ENCODE data around the gene SNX10. TPM values are rescaled to one million over a fixed set of nuclear protein-coding genes. Genes with fewer than 3 reads are reported as not detected.

Gene SNX10
- total RNA-seq, 1 donor from 2014 or later = 59.3 TPM

DNA sequence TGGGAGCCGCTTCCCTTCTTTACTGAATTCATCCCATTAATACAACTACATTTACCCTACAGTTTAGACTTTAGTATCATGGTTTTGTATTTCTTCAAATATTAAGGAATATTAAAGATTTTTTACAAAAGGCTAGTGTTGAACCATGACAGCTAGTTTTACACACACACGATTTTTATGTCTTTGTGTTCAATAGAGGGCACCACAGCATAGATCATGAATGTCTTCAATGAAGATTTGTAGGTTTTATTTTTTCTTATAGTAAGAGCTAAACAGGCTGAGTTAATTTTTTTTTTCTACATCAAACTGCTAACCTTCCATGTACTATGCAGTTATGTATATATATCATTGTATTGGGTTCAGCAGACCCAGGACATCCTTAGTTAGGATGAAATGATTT lies 76.9 kb downstream of the SNX10 start:
- DNase-seq (ENCODE audit: low spot score) = no peak
- intact Hi-C loops (cut with micrococcal nuclease) = no loop called here
- H3K9me3 Mint-ChIP-seq = no peaks in the 10 kb centered on the region
- no peak overlapping the region for H3K4me3 Mint-ChIP-seq (ENCODE audit: low read depth)
- H3K4me1 Mint-ChIP-seq (ENCODE audit: low read depth) = peaks cover 17% of the 10 kb centered on the region
- H3K27me3 Mint-ChIP-seq (ENCODE audit: low read depth) = no peaks in the 10 kb centered on the region
- no peak overlapping the region for H3K27ac Mint-ChIP-seq
- H3K36me3 Mint-ChIP-seq (ENCODE audit: low read depth) = peaks cover 41% of the 10 kb centered on the region

DNA sequence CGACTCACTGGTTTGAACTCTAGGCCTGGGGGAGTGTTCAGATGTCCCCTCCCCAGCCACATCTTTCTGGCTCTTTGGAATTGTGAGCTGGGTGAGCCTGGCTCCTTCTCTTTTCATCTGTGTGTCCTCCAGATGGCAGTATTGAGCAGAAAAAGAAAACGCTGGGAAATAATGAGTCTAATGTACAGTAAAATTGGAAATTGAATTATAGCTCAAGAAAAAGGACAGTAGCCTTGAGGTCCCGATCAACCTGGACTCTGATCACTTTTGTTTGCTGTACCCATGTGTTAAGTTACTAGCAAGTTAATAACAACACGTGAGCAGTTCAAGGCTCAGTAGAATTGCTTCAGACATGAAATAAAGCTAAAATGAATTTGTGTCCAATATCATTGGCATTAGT lies 77.9 kb downstream of the SNX10 start:
- H3K9me3 Mint-ChIP-seq = no peaks in the 10 kb centered on the region
- no peak overlapping the region for H3K27ac Mint-ChIP-seq

DNA sequence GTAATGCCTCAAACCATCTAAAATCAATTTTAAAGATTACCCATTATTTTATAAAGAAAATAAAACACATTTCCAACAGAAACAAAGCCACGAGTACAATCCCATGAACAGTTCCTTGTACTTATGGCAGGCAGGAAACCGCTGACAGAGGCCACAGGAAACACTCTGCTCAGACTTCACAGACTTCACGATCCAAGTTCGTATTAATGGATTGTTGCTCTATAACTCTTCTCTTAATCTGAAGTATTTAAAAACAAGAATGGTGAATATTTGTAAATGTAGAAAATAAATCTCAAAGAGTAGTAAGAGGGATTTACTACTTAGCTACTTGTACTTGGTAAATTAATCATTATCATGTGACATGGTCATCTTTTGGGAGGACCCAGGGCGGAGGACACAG lies 78.3 kb downstream of the SNX10 start:
- Mint-ChIP-seq H3K27me3 (ENCODE audit: low read depth) (no peaks in the 10 kb centered on the region), H3K4me1 (ENCODE audit: low read depth) (peaks cover 11% of the 10 kb centered on the region), H3K9me3 (no peaks in the 10 kb centered on the region), H3K4me3 (ENCODE audit: low read depth) (no peak overlapping the region), H3K36me3 (ENCODE audit: low read depth) (peaks cover 49% of the 10 kb centered on the region), H3K27ac (no peak overlapping the region)
- no peak for DNase-seq (ENCODE audit: low spot score)
- intact Hi-C loops (cut with micrococcal nuclease) = loop anchor here (10.0 kb wide), 1 partner anchor 505 kb away; no protein-coding TSS in a partner anchor

More for the DNA sequence above, 77.9 kb downstream of the SNX10 start:
- intact Hi-C loops (cut with micrococcal nuclease) = loop anchor here (1.0 kb wide), 2 partner anchors 298 to 792 kb away; no protein-coding TSS in a partner anchor
- no peak overlapping the region for H3K4me3 Mint-ChIP-seq (ENCODE audit: low read depth)
- H3K4me1 Mint-ChIP-seq (ENCODE audit: low read depth) = peaks cover 14% of the 10 kb centered on the region
- H3K36me3 Mint-ChIP-seq (ENCODE audit: low read depth) = peaks cover 49% of the 10 kb centered on the region
- H3K27me3 Mint-ChIP-seq (ENCODE audit: low read depth) = no peaks in the 10 kb centered on the region
- no peak for DNase-seq (ENCODE audit: low spot score)

DNA sequence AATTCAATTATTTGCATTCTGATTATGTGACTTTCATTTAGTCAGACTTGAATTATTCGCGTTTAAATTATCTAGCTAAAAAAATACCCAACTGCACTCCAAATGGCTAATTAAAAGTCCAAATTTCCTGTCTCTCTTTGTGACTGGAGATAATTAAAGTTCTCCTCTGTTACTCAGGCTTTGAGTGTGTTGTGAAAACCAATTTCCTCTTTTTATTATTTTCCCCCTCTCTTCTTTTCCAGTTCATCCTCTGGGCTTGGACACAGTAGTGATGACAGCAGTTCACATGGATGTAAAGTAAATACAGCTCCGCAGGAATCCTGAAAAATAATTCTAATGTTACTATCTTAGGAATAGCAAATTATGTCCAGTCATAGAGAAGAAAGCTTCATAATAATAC lies 80.6 kb downstream of the SNX10 start:
- H3K27ac Mint-ChIP-seq = no peak overlapping the region
- peaks cover 33% of the 10 kb centered on the region for H3K36me3 Mint-ChIP-seq (ENCODE audit: low read depth)
- H3K9me3 Mint-ChIP-seq = no peaks in the 10 kb centered on the region
- peaks cover 3% of the 10 kb centered on the region for H3K27me3 Mint-ChIP-seq (ENCODE audit: low read depth)
- H3K4me1 Mint-ChIP-seq (ENCODE audit: low read depth) = peaks cover 5% of the 10 kb centered on the region
- intact Hi-C loops (cut with micrococcal nuclease) = loop anchor here (10.0 kb wide), 1 partner anchor 507 kb away; no protein-coding TSS in a partner anchor
- DNase-seq (ENCODE audit: low spot score) = no peak
- no peak overlapping the region for H3K4me3 Mint-ChIP-seq (ENCODE audit: low read depth)

DNA sequence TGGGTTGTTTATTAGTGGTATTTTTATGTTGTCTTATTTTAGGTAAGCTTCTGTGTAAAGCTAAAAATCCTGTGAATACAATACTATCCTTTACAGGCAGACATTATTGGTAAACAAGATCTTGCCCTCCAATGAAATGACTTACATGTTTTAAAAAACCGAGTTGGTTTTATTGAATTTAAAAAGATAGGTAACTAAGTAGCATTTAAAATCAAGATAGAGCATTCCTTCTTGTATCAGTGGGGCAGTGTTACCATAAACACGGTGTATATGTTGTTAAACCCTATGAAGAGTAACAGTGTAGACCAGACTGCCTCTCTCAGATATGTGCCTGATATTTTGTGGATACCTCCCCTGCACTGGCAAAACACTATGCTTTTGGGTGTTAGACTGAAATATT lies 81.0 kb downstream of the SNX10 start:
- peaks cover 5% of the 10 kb centered on the region for H3K4me1 Mint-ChIP-seq (ENCODE audit: low read depth)
- no peak overlapping the region for H3K4me3 Mint-ChIP-seq (ENCODE audit: low read depth)
- no peak for DNase-seq (ENCODE audit: low spot score)
- no peaks in the 10 kb centered on the region for H3K9me3 Mint-ChIP-seq
- intact Hi-C loops (cut with micrococcal nuclease) = loop anchor here (10.0 kb wide), 1 partner anchor 508 kb away; no protein-coding TSS in a partner anchor
- no peak overlapping the region for H3K27ac Mint-ChIP-seq
- H3K36me3 Mint-ChIP-seq (ENCODE audit: low read depth) = peaks cover 29% of the 10 kb centered on the region
- peaks cover 3% of the 10 kb centered on the region for H3K27me3 Mint-ChIP-seq (ENCODE audit: low read depth)

DNA sequence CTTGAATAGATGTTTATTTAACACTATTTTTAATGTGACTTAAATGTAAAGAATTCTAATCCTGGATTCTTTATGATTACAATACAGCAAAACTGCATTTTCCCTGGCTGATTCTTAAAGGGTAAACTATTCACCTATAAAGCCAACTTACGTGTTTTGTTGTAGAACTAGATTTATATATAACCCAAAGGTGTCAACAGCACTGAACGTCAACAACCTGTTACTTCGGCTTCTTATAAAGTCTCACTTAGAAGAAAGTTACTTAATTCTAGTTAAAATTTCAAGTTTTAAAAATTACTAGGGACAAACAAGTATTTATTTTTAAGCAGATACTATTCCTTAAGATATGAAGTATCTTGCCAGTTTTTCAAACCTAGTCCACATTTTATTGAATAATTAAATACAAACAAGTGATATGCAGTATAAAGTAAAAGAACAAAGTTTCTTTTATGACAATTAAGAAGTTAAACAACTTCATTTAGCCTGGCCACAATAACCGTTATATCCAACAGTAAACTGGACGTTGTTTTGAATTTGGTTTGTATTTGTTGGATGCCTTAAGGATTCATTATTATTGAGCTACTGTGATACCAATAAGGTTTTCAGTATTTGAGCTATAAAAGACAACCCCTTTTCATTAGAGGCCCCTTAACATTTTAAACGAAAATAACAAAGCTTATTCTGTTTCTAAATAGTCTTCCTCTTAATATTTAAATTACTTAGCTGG lies 83.1 kb downstream of the SNX10 start:
- intact Hi-C loops (cut with micrococcal nuclease) = loop anchor here (10.0 kb wide), 1 partner anchor 510 kb away; no protein-coding TSS in a partner anchor
- no peak for DNase-seq (ENCODE audit: low spot score)
- Mint-ChIP-seq H3K4me1 (ENCODE audit: low read depth) (peaks cover 5% of the 10 kb centered on the region), H3K9me3 (no peaks in the 10 kb centered on the region), H3K27ac (no peak overlapping the region), H3K36me3 (ENCODE audit: low read depth) (peaks cover 29% of the 10 kb centered on the region), H3K27me3 (ENCODE audit: low read depth) (peaks cover 7% of the 10 kb centered on the region), H3K4me3 (ENCODE audit: low read depth) (no peak overlapping the region)

DNA sequence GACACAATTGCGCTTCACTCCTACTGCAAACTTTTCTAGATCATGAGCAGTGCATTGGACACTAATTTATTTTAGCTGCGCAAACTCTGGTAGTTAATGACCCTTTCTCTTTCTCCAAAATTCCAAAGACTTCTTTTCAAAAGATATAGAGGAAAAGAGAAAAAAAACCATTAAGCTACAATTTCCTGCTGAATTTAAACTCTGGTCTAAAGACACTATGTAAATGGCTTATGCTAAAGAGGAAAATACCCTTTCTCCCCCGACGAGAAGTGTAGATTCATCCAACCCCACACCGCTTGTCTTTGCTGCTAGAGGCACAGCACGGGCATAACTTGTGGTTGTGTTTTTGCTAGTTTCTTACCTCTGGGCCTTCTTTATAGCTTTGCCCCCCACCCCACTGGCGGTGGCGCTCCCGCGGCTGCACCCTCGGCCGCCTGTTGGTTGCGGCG lies 84.1 kb downstream of the SNX10 start:
- intact Hi-C loops (cut with micrococcal nuclease) = loop anchor here (2.0 to 10.0 kb wide), 2 partner anchors 125 to 511 kb away; no protein-coding TSS in a partner anchor
- H3K27ac Mint-ChIP-seq = no peak overlapping the region
- H3K27me3 Mint-ChIP-seq (ENCODE audit: low read depth) = peaks cover 7% of the 10 kb centered on the region
- H3K4me1 Mint-ChIP-seq (ENCODE audit: low read depth) = peaks cover 2% of the 10 kb centered on the region
- peak overlapping the region; percentile 55 for H3K4me3 Mint-ChIP-seq (ENCODE audit: low read depth)
- H3K36me3 Mint-ChIP-seq (ENCODE audit: low read depth) = peaks cover 25% of the 10 kb centered on the region
- no peak for DNase-seq (ENCODE audit: low spot score)
- H3K9me3 Mint-ChIP-seq = no peaks in the 10 kb centered on the region

DNA sequence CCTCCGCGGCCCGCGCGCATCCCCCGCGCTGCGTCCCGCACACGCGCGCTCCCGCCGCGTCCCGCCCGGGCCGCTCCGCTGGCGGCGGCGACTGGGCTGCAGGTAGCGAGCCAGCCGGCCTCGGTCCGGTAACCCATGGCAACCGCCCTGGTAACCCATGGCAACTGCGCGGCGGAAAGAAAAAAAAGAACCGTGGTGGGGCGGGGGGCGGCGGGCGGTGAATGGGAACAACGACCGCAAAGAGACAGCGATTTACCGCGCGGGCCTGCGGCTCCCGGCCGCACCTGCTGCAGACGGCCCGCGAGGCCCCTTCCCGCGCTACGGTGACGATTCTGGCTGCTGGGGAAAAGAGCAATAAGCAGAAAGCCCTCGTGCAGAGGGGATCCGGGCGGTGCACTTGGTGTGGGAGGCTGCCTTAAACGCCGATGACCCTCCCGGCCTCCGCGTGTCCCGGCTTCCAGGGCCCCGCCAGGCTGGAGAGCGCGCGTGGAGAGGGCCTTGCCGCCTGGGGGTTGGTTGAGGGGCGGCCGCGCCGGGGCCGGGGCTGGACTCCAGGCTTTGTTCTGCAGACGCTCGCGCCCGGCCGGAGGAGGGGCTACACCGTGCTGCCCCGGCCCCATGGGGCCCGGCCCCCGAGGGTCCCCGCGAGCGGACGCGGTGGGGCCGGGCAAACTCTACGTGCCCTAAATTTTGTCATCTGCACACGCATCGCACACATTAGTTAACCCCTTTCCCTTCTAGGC lies 84.7 kb downstream of the SNX10 start:
- H3K9me3 Mint-ChIP-seq = no peaks in the 10 kb centered on the region
- H3K27ac Mint-ChIP-seq = peak overlapping the region; percentile 71
- intact Hi-C loops (cut with micrococcal nuclease) = loop anchor here (2.0 to 10.0 kb wide), 2 partner anchors 124 to 512 kb away; no protein-coding TSS in a partner anchor
- DNase-seq (ENCODE audit: low spot score) = peak; percentile 27
- H3K36me3 Mint-ChIP-seq (ENCODE audit: low read depth) = peaks cover 25% of the 10 kb centered on the region
- peaks cover 7% of the 10 kb centered on the region for H3K27me3 Mint-ChIP-seq (ENCODE audit: low read depth)
- peak overlapping the region; percentile 81 for H3K4me3 Mint-ChIP-seq (ENCODE audit: low read depth)
- peaks cover 4% of the 10 kb centered on the region for H3K4me1 Mint-ChIP-seq (ENCODE audit: low read depth)

DNA sequence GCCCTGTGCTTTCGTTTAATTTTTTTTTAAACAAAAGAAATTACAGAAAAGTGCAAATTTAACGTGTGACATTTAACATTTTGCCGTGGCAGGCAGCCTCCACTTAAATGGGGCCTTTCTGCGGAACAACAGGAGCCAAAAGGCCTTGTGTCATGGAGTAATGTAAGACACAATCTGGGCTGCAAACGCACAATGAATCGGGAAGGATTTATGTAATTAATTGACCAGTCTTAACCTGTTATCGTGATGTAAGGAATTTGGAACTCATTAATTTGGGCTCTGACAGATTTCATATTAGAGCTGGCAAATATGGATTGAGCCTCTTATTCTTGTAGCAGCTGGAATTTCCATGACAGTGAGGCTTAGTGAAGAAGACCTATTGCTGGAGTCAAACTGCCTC lies 86.4 kb downstream of the SNX10 start:
- Mint-ChIP-seq H3K9me3 (no peaks in the 10 kb centered on the region), H3K4me3 (ENCODE audit: low read depth) (no peak overlapping the region), H3K27ac (no peak overlapping the region), H3K36me3 (ENCODE audit: low read depth) (peaks cover 12% of the 10 kb centered on the region), H3K27me3 (ENCODE audit: low read depth) (peaks cover 7% of the 10 kb centered on the region), H3K4me1 (ENCODE audit: low read depth) (peaks cover 5% of the 10 kb centered on the region)
- DNase-seq (ENCODE audit: low spot score) = no peak
- intact Hi-C loops (cut with micrococcal nuclease) = loop anchor here (10.0 kb wide), 1 partner anchor 513 kb away; no protein-coding TSS in a partner anchor

DNA sequence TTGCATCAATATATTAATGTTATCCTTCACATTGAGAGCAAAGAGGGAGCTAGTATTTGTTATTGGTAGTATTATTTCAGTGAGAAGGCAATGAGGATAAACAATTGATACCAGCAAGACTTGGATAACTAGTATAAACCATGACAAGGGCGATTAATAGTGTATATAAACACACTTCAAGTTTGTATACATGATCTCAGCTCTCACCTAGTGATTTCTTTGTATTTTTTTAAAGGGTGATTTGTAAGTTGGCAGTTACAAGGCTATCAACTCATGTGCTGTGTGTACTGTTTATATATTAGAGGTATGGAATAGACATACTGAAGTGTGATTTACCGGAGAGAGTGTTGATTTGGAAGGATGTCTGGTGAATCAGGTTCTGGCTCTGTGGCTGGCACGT lies 88.0 kb downstream of the SNX10 start:
- intact Hi-C loops (cut with micrococcal nuclease) = loop anchor here (10.0 kb wide), 1 partner anchor 515 kb away; no protein-coding TSS in a partner anchor
- Mint-ChIP-seq H3K27ac (no peak overlapping the region), H3K36me3 (ENCODE audit: low read depth) (peaks cover under 1% of the 10 kb centered on the region), H3K27me3 (ENCODE audit: low read depth) (peaks cover 10% of the 10 kb centered on the region), H3K4me3 (ENCODE audit: low read depth) (no peak overlapping the region), H3K9me3 (no peaks in the 10 kb centered on the region), H3K4me1 (ENCODE audit: low read depth) (peaks cover 5% of the 10 kb centered on the region)
- no peak for DNase-seq (ENCODE audit: low spot score)

DNA sequence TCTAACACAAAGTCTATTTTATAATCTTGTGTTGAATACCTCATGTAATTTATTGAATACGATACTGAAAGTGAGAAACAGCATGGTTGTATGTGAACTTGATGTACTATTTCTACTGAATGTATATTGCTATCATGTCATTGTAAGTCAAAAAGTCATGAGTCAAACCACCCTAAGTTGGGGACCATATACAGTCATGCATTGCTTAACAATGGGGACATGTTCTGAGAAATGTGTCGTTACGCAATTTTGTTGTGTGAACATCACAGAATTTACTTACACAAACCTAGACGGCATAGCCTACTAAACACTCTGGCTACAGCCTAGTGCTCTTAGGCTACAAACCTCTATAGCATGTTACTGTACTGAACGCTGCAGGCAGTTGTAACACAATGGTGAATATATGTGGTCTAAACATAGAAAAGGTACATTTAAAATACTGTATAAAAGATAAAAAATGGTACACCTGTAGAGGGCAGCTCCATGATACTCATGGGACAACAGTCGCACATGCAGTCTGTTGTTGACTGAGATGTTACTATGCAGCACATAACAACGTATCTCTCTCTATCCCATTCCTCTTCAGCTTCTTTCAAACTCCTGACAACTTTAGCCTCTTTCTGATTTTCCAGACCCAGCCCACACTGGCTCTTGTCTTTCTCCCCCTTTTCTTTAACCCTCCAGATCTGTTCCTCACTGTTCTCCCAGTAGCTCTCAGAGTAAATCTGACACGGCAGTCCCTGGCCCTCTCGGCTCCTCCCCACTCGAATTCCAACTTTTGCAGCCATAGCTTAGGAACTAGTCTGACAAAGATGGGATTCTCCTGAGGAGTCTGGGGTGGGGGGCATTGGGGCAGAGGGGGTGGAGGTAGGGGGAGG lies 90.1 kb downstream of the SNX10 start:
- Mint-ChIP-seq H3K4me3 (ENCODE audit: low read depth) (no peak overlapping the region), H3K36me3 (ENCODE audit: low read depth) (no peaks in the 10 kb centered on the region), H3K27ac (no peak overlapping the region), H3K4me1 (ENCODE audit: low read depth) (peaks cover 3% of the 10 kb centered on the region), H3K27me3 (ENCODE audit: low read depth) (peaks cover 14% of the 10 kb centered on the region), H3K9me3 (no peaks in the 10 kb centered on the region)
- no peak for DNase-seq (ENCODE audit: low spot score)
- intact Hi-C loops (cut with micrococcal nuclease) = no loop called here

DNA sequence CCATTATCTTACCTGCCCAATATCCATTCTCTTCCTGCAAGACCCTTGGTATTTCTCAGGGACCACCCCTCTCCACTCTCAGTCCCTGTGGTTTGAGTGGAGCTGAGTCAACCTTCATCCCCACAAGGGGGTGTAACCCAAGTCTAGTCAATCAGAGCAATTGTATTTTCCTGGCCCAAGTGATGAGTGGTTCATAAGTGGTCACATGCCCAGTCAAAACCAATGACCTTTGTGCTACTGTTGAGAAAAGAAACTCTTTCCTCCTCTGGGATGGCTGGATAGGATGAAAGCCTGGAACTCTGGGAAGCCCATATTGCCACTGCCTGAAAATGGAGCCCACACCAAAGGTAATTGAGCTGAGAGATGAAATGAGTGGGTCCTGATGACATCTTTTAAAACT lies 93.6 kb downstream of the SNX10 start:
- no peaks in the 10 kb centered on the region for H3K9me3 Mint-ChIP-seq
- no peak overlapping the region for H3K4me3 Mint-ChIP-seq (ENCODE audit: low read depth)
- H3K4me1 Mint-ChIP-seq (ENCODE audit: low read depth) = peaks cover 5% of the 10 kb centered on the region
- intact Hi-C loops (cut with micrococcal nuclease) = no loop called here
- H3K36me3 Mint-ChIP-seq (ENCODE audit: low read depth) = no peaks in the 10 kb centered on the region
- H3K27ac Mint-ChIP-seq = no peak overlapping the region
- DNase-seq (ENCODE audit: low spot score) = no peak
- peaks cover 31% of the 10 kb centered on the region for H3K27me3 Mint-ChIP-seq (ENCODE audit: low read depth)

Measured in activated T-helper 2 cell treated with anti-CD3 and anti-CD28 coated beads, Interferon-gamma antibody, Interleukin-2, Interleukin-4, amounts not matched to agents 10 μg/mL and 5 μg/mL and 100 μg/mL, durations not matched to agents 14 hours and 24 hours and 36 hours (primary cell).